Caco-2 (cell line): ENCODE data around the gene HOXA1. TPM values are rescaled to one million over a fixed set of nuclear protein-coding genes. Genes with fewer than 3 reads are reported as not detected.

Experiments
- BruUV-seq: library from RNA; stranded (reverse); fragments of 400-500 nt; replicated peaks from 2 replicates; lab custom pipeline; 2021; lab: Mats Ljungman, UMichigan
- CTCF ChIA-PET: fragments of 300-600 bp; sonication (Branson Sonifier 250); formaldehyde crosslinking; loops from one replicate; lab custom pipeline; 2022; ENCODE audit warnings: antibody characterized with exemption; lab: Charles Lee
- POLR2A ChIA-PET: fragments of 300-600 bp; sonication (Branson Sonifier 250); formaldehyde crosslinking; loops from one replicate; lab custom pipeline; 2022; ENCODE audit warnings: antibody characterized with exemption; lab: Charles Lee
- DNase-seq, 2 experiments: peaks; one replicate each; pipeline versions ENCODE4 v3.0.0 to v3.0.0-alpha.2; 2020 to 2022
- H3K27me3 ChIP-seq: replicated peaks from 2 replicates; pipeline ENCODE4 v1.6.0; 2011; ENCODE audit warnings: low read length; ENCODE audit not compliant: control insufficient read depth, insufficient read depth
- H3K36me3 ChIP-seq: 2 replicates; pipeline ENCODE4 v1.5.1; 2011; ENCODE audit warnings: low read length; ENCODE audit not compliant: control insufficient read depth, insufficient read depth
- H3K4me1 ChIP-seq: fragments of 250-450 bp; sonication (Bioruptor Pico); 2 replicates; pipeline ENCODE4 v1.5.1; 2020; ENCODE audit warnings: mild to moderate bottlenecking
- H3K4me3 ChIP-seq: 2 replicates; pipeline ENCODE4 v1.5.1; 2011; ENCODE audit warnings: low read depth, mild to moderate bottlenecking, control low read depth, low read length
- H3K9me3 ChIP-seq: fragments of 250-450 bp; sonication (Bioruptor Pico); 2 replicates; pipeline ENCODE4 v1.5.1; 2020; ENCODE audit warnings: mild to moderate bottlenecking, moderate library complexity
- H3K27ac Mint-ChIP-seq: one replicate; pipeline ENCODE4 v1.8.0; 2022; ENCODE audit warnings: mixed read lengths; ENCODE audit not compliant: unreplicated experiment
- H3K27me3 Mint-ChIP-seq: one replicate; pipeline ENCODE4 v1.8.0; 2022; ENCODE audit warnings: mixed read lengths; ENCODE audit not compliant: insufficient read depth, unreplicated experiment
- H3K36me3 Mint-ChIP-seq: one replicate; pipeline ENCODE4 v1.8.0; 2022; ENCODE audit warnings: mild to moderate bottlenecking, mixed read lengths; ENCODE audit not compliant: insufficient read depth, unreplicated experiment
- H3K4me1 Mint-ChIP-seq: one replicate; pipeline ENCODE4 v1.8.0; 2022; ENCODE audit warnings: low read depth, mixed read lengths; ENCODE audit not compliant: unreplicated experiment
- H3K4me3 Mint-ChIP-seq: one replicate; pipeline ENCODE4 v1.8.0; 2022; ENCODE audit warnings: mild to moderate bottlenecking, moderate library complexity, mixed read lengths; ENCODE audit not compliant: unreplicated experiment
- H3K9me3 Mint-ChIP-seq: one replicate; pipeline ENCODE4 v1.8.0; 2022; ENCODE audit warnings: mixed read lengths; ENCODE audit not compliant: unreplicated experiment
- intact Hi-C: fragments of 100-400 bp; cut with micrococcal nuclease; formaldehyde crosslinking; loops from one replicate; pipeline ENCODE4 v1.10.0; 2022; ENCODE audit not compliant: unreplicated experiment
- total RNA-seq: library from RNA; stranded (reverse); gene quantifications from 2 replicates; pipeline ENCODE4 v1.2.3, GENCODE V29; 2022
- TF ChIP-seq, protein P1 (sequence below), 2 experiments: fragments of 200-600 bp in 1 of 2; IDR thresholded peaks; 1 replicate in 1 of 2; 2 replicates in 1 of 2; pipeline versions ENCODE4 v1.5.1 to v1.8.0; 2011 to 2022; ENCODE audit warnings: antibody characterized with exemption in 1 of 2, control low read depth in 1 of 2, inconsistent platforms in 1 of 2, low read depth in 1 of 2, low read length in 1 of 2, mild to moderate bottlenecking in 1 of 2, moderate library complexity in 1 of 2; ENCODE audit not compliant: insufficient read depth in 1 of 2, severe bottlenecking in 1 of 2, unreplicated experiment in 1 of 2

The HOXA1 gene
- total RNA-seq, 1 experiment from 2014 or later = 18.5 TPM

DNA sequence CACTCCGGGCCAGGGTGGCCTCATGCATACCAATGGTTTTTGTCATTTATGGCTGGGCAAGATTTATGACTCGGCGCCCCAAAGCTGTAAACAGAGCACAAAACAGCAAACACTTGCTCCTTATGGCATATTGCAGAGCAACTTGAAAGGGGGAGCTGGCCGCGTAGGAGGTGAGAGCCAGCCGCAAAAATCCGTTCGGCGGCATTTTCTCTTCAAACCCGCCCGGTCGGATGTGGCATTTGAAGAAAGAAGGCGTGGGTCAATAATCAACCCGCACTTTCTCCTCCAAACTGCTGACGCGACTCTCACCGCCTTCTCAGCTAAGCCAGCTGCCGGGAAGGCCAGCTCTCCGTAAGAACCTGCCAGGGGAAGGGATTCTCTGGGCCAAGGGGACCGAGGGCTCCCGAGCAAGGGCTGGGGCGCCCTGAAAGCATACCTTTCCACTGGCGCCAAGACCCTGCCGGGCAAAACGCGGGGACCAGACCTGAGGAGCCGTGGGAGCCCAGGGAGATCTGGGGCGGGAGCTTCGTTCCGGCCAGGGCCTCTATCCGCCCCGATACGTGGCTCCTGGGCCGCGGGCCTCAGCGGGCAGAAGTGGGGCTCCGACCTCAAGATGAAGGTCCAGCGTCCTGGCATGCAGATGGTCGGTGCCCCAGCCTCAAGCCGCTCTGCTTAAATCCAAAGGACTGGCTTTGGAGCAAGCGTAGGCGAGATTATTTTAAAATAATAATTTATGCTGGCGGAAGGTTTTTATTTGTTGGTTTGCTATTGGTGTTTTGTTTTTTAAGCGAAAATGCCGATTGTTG lies 19.6 kb upstream of the HOXA1 start:
- peak overlapping the region; percentile 76 for H3K4me3 Mint-ChIP-seq
- H3K36me3 Mint-ChIP-seq = peaks cover 36% of the 10 kb centered on the region
- H3K9me3 Mint-ChIP-seq = no peaks in the 10 kb centered on the region
- H3K4me1 Mint-ChIP-seq = peaks cover 41% of the 10 kb centered on the region
- intact Hi-C loops = loop anchor here (1.0 to 2.0 kb wide), 2 partner anchors 8 to 15 kb away; partner anchors contain the start of gene HOXA4
- no peaks in the 10 kb centered on the region for H3K27me3 ChIP-seq
- BruUV-seq = no TSS peak
- H3K36me3 ChIP-seq = no peaks in the 10 kb centered on the region
- peak overlapping the region; percentile 66 for H3K27ac Mint-ChIP-seq
- peak overlapping the region; percentile 55 for H3K4me3 ChIP-seq
- H3K27me3 Mint-ChIP-seq = no peaks in the 10 kb centered on the region
- peaks cover 58% of the 10 kb centered on the region for H3K4me1 ChIP-seq
- peak; percentile 88 to 94 for DNase-seq
- TF ChIP-seq, protein P1, sequence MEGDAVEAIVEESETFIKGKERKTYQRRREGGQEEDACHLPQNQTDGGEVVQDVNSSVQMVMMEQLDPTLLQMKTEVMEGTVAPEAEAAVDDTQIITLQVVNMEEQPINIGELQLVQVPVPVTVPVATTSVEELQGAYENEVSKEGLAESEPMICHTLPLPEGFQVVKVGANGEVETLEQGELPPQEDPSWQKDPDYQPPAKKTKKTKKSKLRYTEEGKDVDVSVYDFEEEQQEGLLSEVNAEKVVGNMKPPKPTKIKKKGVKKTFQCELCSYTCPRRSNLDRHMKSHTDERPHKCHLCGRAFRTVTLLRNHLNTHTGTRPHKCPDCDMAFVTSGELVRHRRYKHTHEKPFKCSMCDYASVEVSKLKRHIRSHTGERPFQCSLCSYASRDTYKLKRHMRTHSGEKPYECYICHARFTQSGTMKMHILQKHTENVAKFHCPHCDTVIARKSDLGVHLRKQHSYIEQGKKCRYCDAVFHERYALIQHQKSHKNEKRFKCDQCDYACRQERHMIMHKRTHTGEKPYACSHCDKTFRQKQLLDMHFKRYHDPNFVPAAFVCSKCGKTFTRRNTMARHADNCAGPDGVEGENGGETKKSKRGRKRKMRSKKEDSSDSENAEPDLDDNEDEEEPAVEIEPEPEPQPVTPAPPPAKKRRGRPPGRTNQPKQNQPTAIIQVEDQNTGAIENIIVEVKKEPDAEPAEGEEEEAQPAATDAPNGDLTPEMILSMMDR (IDR thresholded peaks at IDR 0.05; ENCODE audit: insufficient read depth in 1 of 2, low read depth in 1 of 2, low read length in 1 of 2, severe bottlenecking in 1 of 2, unreplicated experiment in 1 of 2) = no peak
- ChIA-PET CTCF (interaction anchor here (0.8 to 2.1 kb wide), 5 partner anchors 19 to 272 kb away, joined by 3 to 7 read pairs (median 4); partner anchors contain the start of genes HOXA1 and HOXA5), POLR2A (interaction anchor here (0.5 to 2.7 kb wide), 8 partner anchors 16 to 1990 kb away, joined by 3 to 19 read pairs (median 6); partner anchors contain the start of genes HOXA4 and SKAP2)
- H3K9me3 ChIP-seq = no peaks in the 10 kb centered on the region

DNA sequence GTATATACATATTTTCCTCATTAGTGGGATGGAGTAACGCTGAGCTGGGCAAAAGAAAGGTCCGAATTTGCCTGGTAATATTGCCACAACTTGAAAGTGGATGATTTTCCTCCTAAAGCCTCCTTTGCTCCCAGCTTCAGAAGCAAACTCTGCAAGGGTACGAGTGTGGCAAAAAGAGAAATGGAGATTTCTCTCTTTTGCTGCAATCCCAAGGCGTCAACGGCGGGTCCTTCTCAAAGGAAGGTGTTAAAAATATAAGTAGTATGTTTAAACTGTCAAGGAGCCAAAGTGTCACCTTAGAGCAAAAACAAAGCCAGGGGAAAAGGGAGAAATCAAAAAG lies 19.1 kb upstream of the HOXA1 start:
- peak overlapping the region; percentile 76 for H3K4me3 Mint-ChIP-seq
- no TSS peak for BruUV-seq
- Histone ChIP-seq H3K9me3 (no peaks in the 10 kb centered on the region), H3K4me1 (peaks cover 60% of the 10 kb centered on the region), H3K4me3 (peak overlapping the region; percentile 55), H3K36me3 (no peaks in the 10 kb centered on the region), H3K27me3 (no peaks in the 10 kb centered on the region)
- H3K27me3 Mint-ChIP-seq = no peaks in the 10 kb centered on the region
- H3K36me3 Mint-ChIP-seq = peaks cover 41% of the 10 kb centered on the region
- intact Hi-C loops = loop anchor here (1.0 to 2.0 kb wide), 2 partner anchors 8 to 16 kb away; partner anchors contain the start of gene HOXA4
- DNase-seq = no peak
- H3K4me1 Mint-ChIP-seq = peaks cover 37% of the 10 kb centered on the region
- TF ChIP-seq, protein P1 (IDR thresholded peaks at IDR 0.05; ENCODE audit: insufficient read depth in 1 of 2, low read depth in 1 of 2, low read length in 1 of 2, severe bottlenecking in 1 of 2, unreplicated experiment in 1 of 2) = no peak
- CTCF ChIA-PET = interaction anchor here (0.8 to 2.1 kb wide), 5 partner anchors 18 to 271 kb away, joined by 3 to 7 read pairs (median 4); partner anchors contain the start of genes HOXA1 and HOXA5
- POLR2A ChIA-PET = interaction anchor here (0.9 to 2.7 kb wide), 4 partner anchors 10 to 251 kb away, joined by 3 to 19 read pairs (median 11); partner anchors contain the start of genes HOXA4 and SKAP2
- no peaks in the 10 kb centered on the region for H3K9me3 Mint-ChIP-seq
- peak overlapping the region; percentile 66 for H3K27ac Mint-ChIP-seq
